ENCODE measurements around the gene RAB36.

The RAB36 gene

DNA sequence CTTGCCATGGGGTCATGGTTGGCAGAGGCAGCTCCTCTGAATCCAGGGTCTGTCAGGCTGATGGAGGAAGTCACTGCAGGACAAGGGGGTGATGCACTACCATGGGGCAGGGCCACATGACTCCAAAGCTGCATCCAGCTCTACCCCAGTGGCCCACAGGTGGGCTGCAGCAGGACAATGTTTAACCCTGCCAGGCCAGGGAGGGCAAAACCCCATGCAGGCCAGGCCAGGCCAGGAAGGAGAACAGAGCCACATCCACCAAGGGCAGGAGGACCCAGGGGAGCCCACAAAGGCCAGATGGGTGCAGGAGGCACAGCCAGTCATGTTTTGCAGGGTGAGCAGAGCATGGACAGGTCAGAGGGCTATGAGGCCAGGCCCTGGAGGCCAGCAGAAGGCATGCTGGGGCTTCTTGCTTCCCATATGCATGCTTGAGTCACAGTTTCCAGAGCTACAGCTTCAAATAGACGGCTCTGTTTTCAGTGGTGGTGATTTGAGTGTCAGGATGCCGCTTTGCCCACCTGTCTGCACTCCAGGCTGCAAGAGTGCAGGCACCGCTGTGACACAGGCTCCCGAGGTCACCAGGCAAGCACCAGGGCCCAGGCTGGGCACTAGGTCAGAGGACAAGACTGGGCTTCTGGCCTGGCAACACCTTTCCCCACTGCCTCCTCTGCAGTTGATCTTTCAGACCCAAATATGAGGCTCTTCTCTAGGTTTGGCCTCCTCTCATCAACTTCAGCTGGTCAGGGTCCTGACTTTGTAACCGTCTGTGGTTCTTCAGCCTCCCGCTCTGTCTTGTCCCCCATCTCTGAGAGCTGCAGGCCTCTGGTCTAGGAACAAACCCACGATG is 26.4 kb upstream of the RAB36 start:
- Histone ChIP-seq H3K36me3 (replicated peaks; ENCODE audit: insufficient read depth, low read length) (no peaks in the 10 kb centered on the region), H4K20me1 (ENCODE audit: insufficient read depth, low read length) (no peaks in the 10 kb centered on the region), H3K27me3 (replicated peaks; ENCODE audit: insufficient read depth, low read length) (no peaks in the 10 kb centered on the region), H3K9me3 (replicated peaks; ENCODE audit: insufficient read depth, low read length) (no peaks in the 10 kb centered on the region), H3K79me2 (ENCODE audit: low read length) (no peaks in the 10 kb centered on the region), H3K9me2 (replicated peaks; ENCODE audit: insufficient read depth, low read length) (no peaks in the 10 kb centered on the region), H3K4me1 (ENCODE audit: low read length) (no peaks in the 10 kb centered on the region), H3K4me3 (ENCODE audit: low read length) (no peak overlapping the region), H3K27ac (ENCODE audit: low read length) (no peak overlapping the region), H3F3A (ENCODE audit: insufficient read depth, low read length) (no peaks in the 10 kb centered on the region), H3K4me2 (ENCODE audit: low read depth, low read length) (no peak overlapping the region), H2AFZ (ENCODE audit: low read length) (no peak overlapping the region), H3K9ac (ENCODE audit: low read length) (no peak overlapping the region)
- DNase-seq, result no peak
- TF ChIP-seq EZH2 (optimal IDR thresholded peaks at IDR 0.05; ENCODE audit: low read depth, low read length), result no peak
- TF ChIP-seq, protein P1, sequence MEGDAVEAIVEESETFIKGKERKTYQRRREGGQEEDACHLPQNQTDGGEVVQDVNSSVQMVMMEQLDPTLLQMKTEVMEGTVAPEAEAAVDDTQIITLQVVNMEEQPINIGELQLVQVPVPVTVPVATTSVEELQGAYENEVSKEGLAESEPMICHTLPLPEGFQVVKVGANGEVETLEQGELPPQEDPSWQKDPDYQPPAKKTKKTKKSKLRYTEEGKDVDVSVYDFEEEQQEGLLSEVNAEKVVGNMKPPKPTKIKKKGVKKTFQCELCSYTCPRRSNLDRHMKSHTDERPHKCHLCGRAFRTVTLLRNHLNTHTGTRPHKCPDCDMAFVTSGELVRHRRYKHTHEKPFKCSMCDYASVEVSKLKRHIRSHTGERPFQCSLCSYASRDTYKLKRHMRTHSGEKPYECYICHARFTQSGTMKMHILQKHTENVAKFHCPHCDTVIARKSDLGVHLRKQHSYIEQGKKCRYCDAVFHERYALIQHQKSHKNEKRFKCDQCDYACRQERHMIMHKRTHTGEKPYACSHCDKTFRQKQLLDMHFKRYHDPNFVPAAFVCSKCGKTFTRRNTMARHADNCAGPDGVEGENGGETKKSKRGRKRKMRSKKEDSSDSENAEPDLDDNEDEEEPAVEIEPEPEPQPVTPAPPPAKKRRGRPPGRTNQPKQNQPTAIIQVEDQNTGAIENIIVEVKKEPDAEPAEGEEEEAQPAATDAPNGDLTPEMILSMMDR (IDR thresholded peaks at IDR 0.05; ENCODE audit: low read length), result no peak
- TF ChIP-seq EZH2phosphoT487 (IDR thresholded peaks at IDR 0.05; ENCODE audit: low read length), result no peak

DNA sequence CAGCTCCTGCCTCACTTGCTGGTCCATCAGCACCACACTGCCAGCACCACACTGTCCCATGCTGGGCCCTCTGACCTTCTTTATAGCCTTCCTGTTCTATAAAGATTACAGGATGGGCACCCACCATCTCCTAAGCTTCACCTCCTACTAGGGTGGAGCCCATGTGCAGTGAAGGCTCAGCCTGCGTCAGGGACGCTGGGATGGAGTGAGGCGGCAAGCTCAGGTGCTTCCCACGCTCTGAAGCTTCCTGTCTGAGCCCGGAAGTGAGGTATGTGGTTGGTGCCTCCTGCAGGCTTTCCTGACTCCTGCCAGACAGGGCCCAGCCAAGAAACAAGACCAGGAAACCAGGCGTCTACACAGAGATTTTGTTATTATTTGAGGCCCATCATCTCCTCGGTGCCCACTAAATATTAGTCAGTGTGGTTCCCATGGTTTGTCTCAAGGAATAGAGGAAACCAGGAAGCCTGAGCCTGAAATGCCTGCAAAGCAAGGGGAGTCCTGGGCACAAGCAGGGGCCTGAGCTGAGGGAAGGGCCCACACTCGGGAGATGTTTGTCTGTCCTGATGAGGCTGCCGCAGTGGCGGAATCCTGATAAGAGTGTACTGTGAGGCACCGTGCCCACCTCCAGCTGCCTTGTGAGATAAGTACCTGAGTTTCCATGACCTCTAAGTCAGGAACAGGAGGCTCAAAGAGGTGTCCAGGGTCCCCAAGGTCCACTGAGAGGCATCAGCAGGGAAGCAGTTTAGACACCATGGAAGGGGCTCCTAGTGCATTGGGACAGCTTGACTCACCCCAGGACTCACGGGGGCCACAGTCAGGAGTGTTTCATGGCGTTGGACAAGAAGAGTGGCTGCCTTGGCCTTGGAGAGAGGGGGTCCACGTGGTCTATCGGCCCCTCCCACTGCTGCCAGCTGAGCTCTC is 25.5 kb upstream of the RAB36 start:
- TF ChIP-seq EZH2 (optimal IDR thresholded peaks at IDR 0.05; ENCODE audit: low read depth, low read length), result no peak
- TF ChIP-seq EZH2phosphoT487 (IDR thresholded peaks at IDR 0.05; ENCODE audit: low read length), result no peak
- TF ChIP-seq, protein P1 (IDR thresholded peaks at IDR 0.05; ENCODE audit: low read length), result no peak
- Histone ChIP-seq H3K9me3 (replicated peaks; ENCODE audit: insufficient read depth, low read length) (no peaks in the 10 kb centered on the region), H3K79me2 (ENCODE audit: low read length) (no peaks in the 10 kb centered on the region), H3K4me2 (ENCODE audit: low read depth, low read length) (no peak overlapping the region), H3F3A (ENCODE audit: insufficient read depth, low read length) (no peaks in the 10 kb centered on the region), H3K27me3 (replicated peaks; ENCODE audit: insufficient read depth, low read length) (no peaks in the 10 kb centered on the region), H3K36me3 (replicated peaks; ENCODE audit: insufficient read depth, low read length) (no peaks in the 10 kb centered on the region), H3K4me3 (ENCODE audit: low read length) (no peak overlapping the region), H3K27ac (ENCODE audit: low read length) (no peak overlapping the region), H3K9ac (ENCODE audit: low read length) (no peak overlapping the region), H2AFZ (ENCODE audit: low read length) (no peak overlapping the region), H4K20me1 (ENCODE audit: insufficient read depth, low read length) (no peaks in the 10 kb centered on the region), H3K4me1 (ENCODE audit: low read length) (no peaks in the 10 kb centered on the region), H3K9me2 (replicated peaks; ENCODE audit: insufficient read depth, low read length) (no peaks in the 10 kb centered on the region)
- no peak for DNase-seq

DNA sequence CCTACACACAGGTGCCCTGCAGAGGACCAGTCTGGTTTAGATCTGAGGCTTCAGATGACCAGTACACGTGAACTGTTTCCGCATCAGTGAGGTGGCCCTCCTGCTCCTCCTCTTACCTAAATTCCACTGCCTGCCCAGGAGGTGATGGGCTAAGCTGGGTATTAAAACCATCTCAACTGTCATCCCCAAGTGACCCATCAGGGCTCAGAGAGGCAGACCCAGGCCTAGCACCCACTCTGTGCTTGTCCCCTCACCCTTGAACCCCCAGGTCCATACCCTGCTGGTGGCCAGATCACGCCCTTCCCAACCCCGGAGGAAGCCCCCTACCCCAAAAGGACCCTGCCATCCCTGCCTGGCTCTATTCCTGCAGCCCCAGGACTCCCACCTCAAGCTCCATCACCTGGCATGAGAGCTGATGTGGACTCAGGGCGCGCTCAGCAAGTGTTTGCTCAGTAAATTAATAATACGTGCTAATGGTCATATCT is 24.8 kb upstream of the RAB36 start:
- TF ChIP-seq EZH2phosphoT487 (IDR thresholded peaks at IDR 0.05; ENCODE audit: low read length), result no peak
- TF ChIP-seq, protein P1 (IDR thresholded peaks at IDR 0.05; ENCODE audit: low read length), result no peak
- no peak for TF ChIP-seq EZH2 (optimal IDR thresholded peaks at IDR 0.05; ENCODE audit: low read depth, low read length)
- Histone ChIP-seq H3K27ac (ENCODE audit: low read length) (no peak overlapping the region), H4K20me1 (ENCODE audit: insufficient read depth, low read length) (no peaks in the 10 kb centered on the region), H3K4me3 (ENCODE audit: low read length) (no peak overlapping the region), H3K9ac (ENCODE audit: low read length) (no peak overlapping the region), H3K9me2 (replicated peaks; ENCODE audit: insufficient read depth, low read length) (no peaks in the 10 kb centered on the region), H3K9me3 (replicated peaks; ENCODE audit: insufficient read depth, low read length) (no peaks in the 10 kb centered on the region), H3F3A (ENCODE audit: insufficient read depth, low read length) (no peaks in the 10 kb centered on the region), H3K4me1 (ENCODE audit: low read length) (no peaks in the 10 kb centered on the region), H2AFZ (ENCODE audit: low read length) (no peak overlapping the region), H3K27me3 (replicated peaks; ENCODE audit: insufficient read depth, low read length) (no peaks in the 10 kb centered on the region), H3K4me2 (ENCODE audit: low read depth, low read length) (no peak overlapping the region), H3K79me2 (ENCODE audit: low read length) (no peaks in the 10 kb centered on the region), H3K36me3 (replicated peaks; ENCODE audit: insufficient read depth, low read length) (no peaks in the 10 kb centered on the region)
- no peak for DNase-seq
